Epithelial cell of esophagus (primary cell): ENCODE data around the gene LCP2.

Experiments
- DNase-seq: peaks from one replicate; pipeline ENCODE4 v3.0.0; 2010; ENCODE audit warnings: low read depth
- H3K4me3 ChIP-seq: 2 replicates; pipeline ENCODE4 v1.5.1; 2011; ENCODE audit warnings: mild to moderate bottlenecking, low read length, control low read depth
- CTCF ChIP-seq: IDR thresholded peaks from 2 replicates; pipeline ENCODE4 v1.5.1; 2011; ENCODE audit warnings: low read depth, mild to moderate bottlenecking, low read length, control low read depth, inconsistent platforms; ENCODE audit not compliant: insufficient read depth; ENCODE audit errors: missing control alignments

Gene LCP2

GRCh38 chr5:170220191-170220590 lies 77.4 kb downstream of the LCP2 start:
- no peak for TF ChIP-seq CTCF
- DNase-seq = no peak
- no peak overlapping the region for H3K4me3 ChIP-seq

- DNase-seq = peak; percentile 79
- H3K4me3 ChIP-seq = no peak overlapping the region
- TF ChIP-seq CTCF = no peak
These were observed 78.0 kb downstream of the LCP2 start for GRCh38 chr5:170219615-170220014.

- H3K4me3 ChIP-seq = no peak overlapping the region
- no peak for DNase-seq
- no peak for TF ChIP-seq CTCF
These were observed 78.9 kb downstream of the LCP2 start for GRCh38 chr5:170218726-170219125.

GRCh38 chr5:170217831-170218230 lies 79.7 kb downstream of the LCP2 start:
- no peak overlapping the region for H3K4me3 ChIP-seq
- no peak for DNase-seq
- no peak for TF ChIP-seq CTCF

- peak; percentile 83 for TF ChIP-seq CTCF
- peak; percentile 83 for DNase-seq
- H3K4me3 ChIP-seq = no peak overlapping the region
These were observed 81.2 kb downstream of the LCP2 start for GRCh38 chr5:170216257-170216864.

GRCh38 chr5:170211575-170212334 lies 85.8 kb downstream of the LCP2 start:
- no peak for TF ChIP-seq CTCF
- no peak overlapping the region for H3K4me3 ChIP-seq
- DNase-seq = peak; percentile 74
